Measurements from ENCODE around the gene EPB41L4A. TPM values are rescaled to one million over a fixed set of nuclear protein-coding genes. Genes with fewer than 3 reads are reported as not detected.

EPB41L4A gene
- total RNA-seq, 1 experiment from 2014 or later = 5.2 TPM

- TF ChIP-seq ZNF532 (CRISPR knock-in tag; IDR thresholded peaks at IDR 0.05; ENCODE audit: borderline replicate concordance) = no peak
- no peak for TF ChIP-seq PRDM15 (CRISPR knock-in tag; IDR thresholded peaks at IDR 0.05)
- TF ChIP-seq PRRX2 (CRISPR knock-in tag; IDR thresholded peaks at IDR 0.05) = no peak
- TF ChIP-seq RELA (CRISPR knock-in tag; IDR thresholded peaks at IDR 0.05; ENCODE audit: borderline replicate concordance) = no peak
- TF ChIP-seq ATF6 (CRISPR knock-in tag; IDR thresholded peaks at IDR 0.05) = no peak
- no peak for TF ChIP-seq MYBL2 (CRISPR knock-in tag; IDR thresholded peaks at IDR 0.05)
- no peak for TF ChIP-seq TEAD4 (CRISPR knock-in tag; IDR thresholded peaks at IDR 0.05)
- TF ChIP-seq USF1 (CRISPR knock-in tag; IDR thresholded peaks at IDR 0.05) = no peak
- TF ChIP-seq ATF3 (CRISPR knock-in tag; conservative IDR thresholded peaks at IDR 0.05) = no peak
These were observed 36.2 kb downstream of the EPB41L4A start (continued) for GRCh38 chr5:112382886-112383285.

GRCh38 chr5:112381521-112381920 is 37.6 kb downstream of the EPB41L4A start:
- Mint-ChIP-seq H3K27ac (no peak overlapping the region), H3K27me3 (ENCODE audit: low read depth) (no peaks in the 10 kb centered on the region), H3K9me3 (no peaks in the 10 kb centered on the region), H3K36me3 (no peaks in the 10 kb centered on the region), H3K4me1 (peaks cover 23% of the 10 kb centered on the region), H3K4me3 (no peak overlapping the region)
- DNase-seq (ENCODE audit: low spot score) = no peak
- ATAC-seq = no peak
- CTCF ChIA-PET = no interaction called here
- POLR2A ChIA-PET = no interaction called here
- no peak for TF ChIP-seq ETV6 (CRISPR knock-in tag; IDR thresholded peaks at IDR 0.05)
- no peak for TF ChIP-seq IRF1 (CRISPR knock-in tag; IDR thresholded peaks at IDR 0.05)
- no peak for TF ChIP-seq TEAD4 (CRISPR knock-in tag; IDR thresholded peaks at IDR 0.05)
- no peak for TF ChIP-seq ZNF317 (CRISPR knock-in tag; IDR thresholded peaks at IDR 0.05; ENCODE audit: borderline replicate concordance, low read depth)
- no peak for TF ChIP-seq AFF4 (CRISPR knock-in tag; IDR thresholded peaks at IDR 0.05; ENCODE audit: borderline replicate concordance)
- no peak for TF ChIP-seq ESRRA (CRISPR knock-in tag; IDR thresholded peaks at IDR 0.05; ENCODE audit: borderline replicate concordance)
- no peak for TF ChIP-seq AR (CRISPR knock-in tag; IDR thresholded peaks at IDR 0.05)
- TF ChIP-seq SP1 (CRISPR knock-in tag; conservative IDR thresholded peaks at IDR 0.05) = no peak
- TF ChIP-seq NFE2L1 (CRISPR knock-in tag; IDR thresholded peaks at IDR 0.05) = no peak
- no peak for TF ChIP-seq OVOL2 (CRISPR knock-in tag; IDR thresholded peaks at IDR 0.05; ENCODE audit: borderline replicate concordance)
